Measurements from ENCODE around the gene TMTC4. TPM values are rescaled to one million over a fixed set of nuclear protein-coding genes. Genes with fewer than 3 reads are reported as not detected.

Gene TMTC4
- total RNA-seq, 4 donors from 2014 or later, result 8.8 to 13.2 (median 11.1) TPM

DNA sequence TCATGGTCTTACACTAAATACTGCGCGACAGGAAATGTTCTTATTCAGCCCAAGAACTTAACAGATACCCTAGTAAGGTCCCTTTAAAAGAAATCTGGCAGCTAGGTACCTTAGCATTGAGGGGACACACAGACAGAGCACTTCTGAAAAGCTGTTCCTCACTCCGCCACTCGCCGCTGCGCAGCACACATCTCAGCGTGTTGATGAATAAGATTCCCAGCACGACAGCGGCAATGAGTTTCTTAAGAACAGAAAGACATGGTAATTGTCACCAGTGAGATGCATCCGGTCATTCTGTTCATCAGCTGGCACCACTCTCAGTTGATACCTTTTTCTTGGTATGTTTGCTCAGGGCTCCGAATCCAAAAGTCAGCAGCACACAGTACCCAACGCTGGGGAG lies 39.9 kb downstream of the TMTC4 start:
- intact Hi-C loops (cut with DNase I; ENCODE audit: low total_unique reads), result no loop called here
- no peak overlapping the region for H3K4me3 ChIP-seq (ENCODE audit: low read depth, poor library complexity, severe bottlenecking)
- WGBS, 2 donors, result 89 to 90% methylated on average over 12 of the region's 12 CpGs
- TF ChIP-seq, protein P1, sequence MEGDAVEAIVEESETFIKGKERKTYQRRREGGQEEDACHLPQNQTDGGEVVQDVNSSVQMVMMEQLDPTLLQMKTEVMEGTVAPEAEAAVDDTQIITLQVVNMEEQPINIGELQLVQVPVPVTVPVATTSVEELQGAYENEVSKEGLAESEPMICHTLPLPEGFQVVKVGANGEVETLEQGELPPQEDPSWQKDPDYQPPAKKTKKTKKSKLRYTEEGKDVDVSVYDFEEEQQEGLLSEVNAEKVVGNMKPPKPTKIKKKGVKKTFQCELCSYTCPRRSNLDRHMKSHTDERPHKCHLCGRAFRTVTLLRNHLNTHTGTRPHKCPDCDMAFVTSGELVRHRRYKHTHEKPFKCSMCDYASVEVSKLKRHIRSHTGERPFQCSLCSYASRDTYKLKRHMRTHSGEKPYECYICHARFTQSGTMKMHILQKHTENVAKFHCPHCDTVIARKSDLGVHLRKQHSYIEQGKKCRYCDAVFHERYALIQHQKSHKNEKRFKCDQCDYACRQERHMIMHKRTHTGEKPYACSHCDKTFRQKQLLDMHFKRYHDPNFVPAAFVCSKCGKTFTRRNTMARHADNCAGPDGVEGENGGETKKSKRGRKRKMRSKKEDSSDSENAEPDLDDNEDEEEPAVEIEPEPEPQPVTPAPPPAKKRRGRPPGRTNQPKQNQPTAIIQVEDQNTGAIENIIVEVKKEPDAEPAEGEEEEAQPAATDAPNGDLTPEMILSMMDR (IDR thresholded peaks at IDR 0.05), result no peak
- TF ChIP-seq POLR2A (IDR thresholded peaks at IDR 0.05), result no peak
- DNase-seq (ENCODE audit: low spot score in 2 of 2), result no peak

DNA sequence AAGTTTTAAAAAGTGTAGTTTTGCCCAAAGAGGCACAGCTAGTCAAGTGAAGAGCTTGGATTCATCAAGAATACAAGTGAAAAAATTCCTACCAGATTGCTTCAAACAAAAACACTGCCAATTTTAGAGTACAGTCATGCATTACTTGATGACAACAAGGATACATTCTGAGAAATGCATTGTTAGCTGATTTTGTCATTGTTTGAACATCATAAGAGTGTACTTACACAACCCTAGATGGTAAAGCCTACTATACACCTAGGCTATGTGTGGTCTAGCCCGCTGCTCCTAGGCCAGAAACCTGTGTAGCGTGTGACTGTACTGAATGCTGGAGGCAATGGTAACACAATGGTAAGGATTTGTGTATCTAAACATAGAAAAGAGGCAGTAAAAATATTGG lies 41.1 kb downstream of the TMTC4 start:
- intact Hi-C loops (cut with DNase I; ENCODE audit: low total_unique reads), result no loop called here
- DNase-seq (ENCODE audit: low spot score in 2 of 2), result no peak
- H3K4me3 ChIP-seq (ENCODE audit: low read depth, poor library complexity, severe bottlenecking), result no peak overlapping the region
- TF ChIP-seq, protein P1 (IDR thresholded peaks at IDR 0.05), result no peak
- no peak for TF ChIP-seq POLR2A (IDR thresholded peaks at IDR 0.05)
- WGBS, 2 donors, result 44 to 87% methylated on average over 2 of the region's 2 CpGs

DNA sequence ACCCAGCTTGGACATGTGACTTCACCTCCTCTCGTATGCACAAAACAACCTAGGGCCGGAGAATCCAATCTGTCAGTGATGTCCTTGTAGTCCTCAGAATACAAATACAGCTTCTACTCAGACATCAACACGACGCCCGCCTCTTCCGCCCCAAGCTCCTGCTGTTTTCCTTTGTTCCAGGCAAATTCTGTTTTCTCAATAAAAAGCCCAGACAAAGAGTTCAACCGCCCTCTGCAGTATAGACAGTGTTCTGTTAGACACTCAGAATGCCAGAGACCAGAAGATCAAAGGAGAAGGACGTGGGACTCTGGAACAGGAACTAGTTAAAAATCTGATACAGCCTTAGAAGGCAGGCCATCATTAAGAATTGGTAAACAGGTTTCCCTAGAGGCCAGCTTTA lies 44.0 kb downstream of the TMTC4 start:
- 87% methylated on average over 8 of the region's 8 CpGs for WGBS, 2 donors
- TF ChIP-seq, protein P1 (IDR thresholded peaks at IDR 0.05), result no peak
- no peak for TF ChIP-seq POLR2A (IDR thresholded peaks at IDR 0.05)
- no peak overlapping the region for H3K4me3 ChIP-seq (ENCODE audit: low read depth, poor library complexity, severe bottlenecking)
- intact Hi-C loops (cut with DNase I; ENCODE audit: low total_unique reads), result loop anchor here (2.0 kb wide), 1 partner anchor 52 kb away; no protein-coding TSS in a partner anchor
- no peak for DNase-seq (ENCODE audit: low spot score in 2 of 2)

DNA sequence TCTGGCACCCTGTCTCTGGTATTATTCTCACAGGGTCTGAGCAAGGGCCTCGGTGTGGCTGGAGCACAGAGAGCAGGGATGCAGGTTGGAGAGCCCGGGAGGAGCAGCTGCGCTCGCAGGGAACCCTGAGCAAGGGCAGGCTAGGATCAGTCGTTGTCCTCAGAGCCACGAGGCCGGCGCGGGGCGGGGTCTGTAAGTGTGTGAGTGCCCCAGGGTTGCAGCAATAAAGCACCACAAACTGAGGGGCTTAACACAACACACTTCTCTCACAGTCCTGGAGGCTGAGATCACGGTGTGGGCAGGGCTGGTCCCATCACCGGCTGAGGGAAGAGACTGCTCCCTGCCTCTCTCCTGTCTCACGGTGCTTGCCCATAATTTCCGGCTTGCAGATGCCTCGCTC lies 47.5 kb downstream of the TMTC4 start:
- TF ChIP-seq, protein P1 (IDR thresholded peaks at IDR 0.05), result no peak
- TF ChIP-seq POLR2A (IDR thresholded peaks at IDR 0.05), result no peak
- no peak for DNase-seq (ENCODE audit: low spot score in 2 of 2)
- WGBS, 2 donors, result 90% methylated on average over 11 to 15 of the region's 15 CpGs
- intact Hi-C loops (cut with DNase I; ENCODE audit: low total_unique reads), result no loop called here
- no peak overlapping the region for H3K4me3 ChIP-seq (ENCODE audit: low read depth, poor library complexity, severe bottlenecking)

DNA sequence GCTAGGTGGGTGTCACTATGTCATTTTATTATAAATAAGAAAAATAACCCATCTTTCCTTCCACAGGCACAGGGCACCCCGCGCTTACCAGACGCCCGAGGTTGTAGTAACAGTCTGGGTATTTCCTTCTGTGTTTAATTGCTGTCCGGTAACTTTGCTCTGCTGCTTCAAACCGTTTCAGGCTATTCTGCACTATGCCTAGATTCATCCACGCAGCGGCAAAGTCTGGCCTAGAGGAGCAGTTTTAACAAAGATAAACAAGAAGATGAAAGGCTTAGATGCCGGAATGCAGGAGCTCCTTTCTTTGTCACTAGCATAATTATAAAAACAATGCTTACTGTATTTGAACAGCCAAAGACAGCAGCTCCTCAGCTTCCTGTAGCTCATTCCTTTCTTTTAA lies 49.1 kb downstream of the TMTC4 start:
- TF ChIP-seq, protein P1 (IDR thresholded peaks at IDR 0.05), result no peak
- TF ChIP-seq POLR2A (IDR thresholded peaks at IDR 0.05), result no peak
- no peak for DNase-seq (ENCODE audit: low spot score in 2 of 2)
- intact Hi-C loops (cut with DNase I; ENCODE audit: low total_unique reads), result no loop called here
- WGBS, 2 donors, result 86 to 91% methylated on average over 9 of the region's 9 CpGs
- H3K4me3 ChIP-seq (ENCODE audit: low read depth, poor library complexity, severe bottlenecking), result no peak overlapping the region

DNA sequence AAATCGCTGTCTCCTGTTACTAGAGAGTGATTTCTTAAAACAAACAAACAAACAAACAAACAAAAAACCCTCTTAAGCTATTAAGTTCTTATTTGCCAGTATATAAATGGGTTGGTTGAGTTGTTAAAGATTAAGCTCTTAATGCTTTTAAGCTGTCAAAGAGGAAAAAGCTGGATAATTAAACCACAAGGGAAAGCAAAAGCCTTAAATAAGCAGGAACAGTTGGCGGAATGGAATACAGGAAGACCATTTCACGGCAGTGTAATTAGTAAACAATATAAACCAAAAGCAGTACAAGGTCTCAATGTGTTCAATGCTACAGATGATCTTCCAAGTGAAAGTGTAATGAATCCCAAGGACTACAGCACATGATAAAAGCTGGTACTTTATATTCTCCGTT lies 53.8 kb downstream of the TMTC4 start:
- WGBS, 2 donors, result 71 to 84% methylated on average over 4 of the region's 4 CpGs
- intact Hi-C loops (cut with DNase I; ENCODE audit: low total_unique reads), result no loop called here

More for the DNA sequence above, 53.8 kb downstream of the TMTC4 start:
- TF ChIP-seq POLR2A (IDR thresholded peaks at IDR 0.05), result no peak
- TF ChIP-seq, protein P1 (IDR thresholded peaks at IDR 0.05), result no peak
- no peak overlapping the region for H3K4me3 ChIP-seq (ENCODE audit: low read depth, poor library complexity, severe bottlenecking)
- no peak for DNase-seq (ENCODE audit: low spot score in 2 of 2)
